Stimulated activated CD4-positive, alpha-beta T cell treated with anti-CD3 and anti-CD28 coated beads, Interleukin-15, amount 100 ng/mL, for 24 hours (primary cell): ENCODE data around the gene DERL2.

Experiments
- DNase-seq: peaks from one replicate; pipeline ENCODE4 v3.0.0-alpha.2; 2020

Gene DERL2

GRCh38 chr17:5500589-5501391 is 14.8 kb upstream of the DERL2 start:
- peak; percentile 83 for DNase-seq

DNA sequence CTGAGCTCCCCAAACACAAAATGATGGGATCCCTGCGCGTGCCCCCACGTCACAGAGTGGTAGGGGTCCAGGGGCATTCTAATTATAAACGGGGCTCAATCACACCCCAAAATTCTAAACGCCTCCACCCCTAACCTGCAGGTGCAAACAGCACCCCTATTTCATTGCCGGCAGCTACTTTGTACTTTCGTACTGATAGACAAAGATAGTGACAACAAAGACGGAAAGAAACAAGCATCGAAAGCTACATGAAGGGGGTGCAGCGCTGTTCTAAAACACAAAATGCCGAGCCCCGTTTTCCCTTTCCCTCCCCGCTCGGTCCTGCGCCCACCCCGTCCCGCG is 14.2 kb upstream of the DERL2 start:
- no peak for DNase-seq

GRCh38 chr17:5499476-5500231 is 13.7 kb upstream of the DERL2 start:
- no peak for DNase-seq

DNA sequence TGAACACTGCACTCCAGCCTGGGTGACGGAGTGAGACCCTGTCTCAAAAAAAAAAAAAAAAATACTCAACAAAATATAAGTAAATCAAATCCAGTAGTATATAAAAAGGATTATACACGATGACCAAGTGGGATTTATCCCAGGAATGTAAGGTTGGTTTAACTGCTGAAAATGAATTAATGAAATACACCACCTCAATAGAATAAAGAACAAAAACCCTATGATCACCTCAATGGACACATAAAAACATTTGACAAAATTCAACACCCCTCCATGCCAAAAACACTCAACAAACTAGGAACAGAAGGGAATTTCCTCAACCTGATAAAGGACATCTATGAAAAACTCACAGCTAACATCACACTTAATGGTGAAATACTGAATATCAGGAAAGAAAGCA is 7.0 kb upstream of the DERL2 start:
- DNase-seq = no peak

DNA sequence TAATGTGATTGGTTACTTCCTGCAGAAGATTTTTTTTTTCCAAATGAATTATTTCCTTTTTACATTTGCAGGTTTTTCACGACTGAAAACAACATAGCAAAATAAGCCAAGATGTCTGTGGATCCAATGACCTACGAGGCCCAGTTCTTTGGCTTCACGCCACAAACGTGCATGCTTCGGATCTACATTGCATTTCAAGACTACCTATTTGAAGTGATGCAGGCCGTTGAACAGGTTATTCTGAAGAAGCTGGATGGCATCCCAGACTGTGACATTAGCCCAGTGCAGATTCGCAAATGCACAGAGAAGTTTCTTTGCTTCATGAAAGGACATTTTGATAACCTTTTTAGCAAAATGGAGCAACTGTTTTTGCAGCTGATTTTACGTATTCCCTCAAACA is 2.8 kb upstream of the DERL2 start:
- no peak for DNase-seq

GRCh38 chr17:5486206-5487124 is 487 bp upstream of the DERL2 start, which contains the start of gene MIS12:
Gene MIS12 (plus strand): TSS chr17:5486566. CDS start chr17:5488863, 2,297 bp downstream.
- peak; percentile 98 for DNase-seq

- no peak for DNase-seq
These were observed 4.5 kb downstream of the DERL2 start for GRCh38 chr17:5481451-5481850.

DNA sequence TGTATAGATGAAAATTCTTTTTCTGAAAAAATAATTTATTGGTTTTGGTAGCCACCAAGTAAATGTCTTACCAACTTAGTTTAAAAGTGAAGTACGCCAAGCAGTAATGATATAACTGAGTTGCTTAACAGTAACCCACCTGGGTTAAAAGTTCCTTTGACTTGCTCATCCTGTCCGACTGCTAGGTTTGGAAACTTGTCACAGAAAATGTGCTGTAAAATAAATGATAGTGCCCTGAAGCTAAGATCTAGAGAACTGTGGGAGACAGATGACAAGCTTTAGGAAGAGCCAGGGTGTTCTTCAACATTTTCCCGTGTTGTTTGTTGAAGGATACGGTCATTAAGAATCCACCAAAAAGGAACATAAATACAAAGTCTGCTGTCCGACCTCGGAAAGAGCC is 5.0 kb downstream of the DERL2 start:
- no peak for DNase-seq

DNA sequence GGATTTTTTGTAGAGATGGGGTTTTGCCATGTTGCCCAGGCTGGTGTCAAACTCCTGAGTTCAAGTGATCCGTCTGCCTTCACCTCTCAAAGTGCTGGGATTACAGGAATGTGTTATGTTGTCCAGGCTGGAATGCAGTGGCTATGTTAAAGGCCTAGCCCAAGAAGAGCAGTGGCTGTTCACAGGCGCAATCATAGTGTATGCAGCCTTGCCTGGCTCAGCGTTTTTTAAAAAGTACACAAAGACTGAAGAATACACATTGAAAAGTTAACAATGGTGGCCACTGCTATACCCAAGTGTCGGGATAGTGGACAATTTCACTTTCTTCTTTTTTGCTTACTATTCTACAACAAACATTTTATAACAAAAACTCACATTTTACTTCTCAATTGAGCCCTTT is 7.0 kb downstream of the DERL2 start:
- no peak for DNase-seq

- no peak for DNase-seq
These were observed 12.1 kb downstream of the DERL2 start for GRCh38 chr17:5473906-5474305.

GRCh38 chr17:5472511-5472910 is 13.5 kb downstream of the DERL2 start:
- no peak for DNase-seq

- peak; percentile 36 for DNase-seq
These were observed 17.9 kb downstream of the DERL2 start for GRCh38 chr17:5468075-5468473.

GRCh38 chr17:5467416-5467815 is 18.6 kb downstream of the DERL2 start:
- DNase-seq = no peak

- DNase-seq = no peak
These were observed 19.7 kb downstream of the DERL2 start for GRCh38 chr17:5466295-5466694.

DNA sequence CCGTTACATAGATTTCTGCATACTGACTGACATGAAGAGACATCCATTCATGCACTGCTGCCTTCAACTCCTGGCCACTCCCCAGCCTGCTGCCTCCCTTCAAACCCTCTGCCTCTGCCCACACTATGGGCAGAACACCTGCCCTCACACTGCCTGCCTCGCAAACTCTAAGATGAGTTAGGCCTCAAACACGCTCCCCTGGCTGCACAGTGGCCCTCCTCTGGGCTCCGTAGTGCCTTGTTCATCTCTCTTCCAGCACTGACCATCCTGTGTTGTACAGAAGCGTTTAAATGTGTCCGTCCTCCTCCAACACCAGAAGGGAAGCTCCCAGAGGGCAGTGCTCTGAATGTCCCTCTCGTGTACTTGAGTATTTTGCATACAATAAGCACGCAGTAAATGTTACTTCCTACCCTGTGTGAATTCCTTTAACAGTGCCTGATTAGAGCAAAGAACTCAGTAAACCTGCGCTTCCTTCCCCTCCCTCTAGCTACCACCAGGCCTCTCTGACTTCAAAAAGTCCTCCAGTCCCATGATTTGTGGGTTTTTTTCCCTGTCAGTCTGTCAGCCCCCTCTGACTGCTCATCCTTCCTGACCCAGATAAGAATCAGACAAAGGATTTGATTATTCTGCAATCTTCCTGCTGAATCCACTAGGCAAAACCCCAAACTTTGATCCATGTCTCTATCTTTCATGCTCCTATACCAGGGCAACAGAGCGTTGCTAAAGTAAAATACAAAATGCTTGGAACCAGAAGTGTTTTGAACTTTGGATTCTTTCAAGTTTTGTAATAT is 21.1 kb downstream of the DERL2 start:
- DNase-seq = no peak

DNA sequence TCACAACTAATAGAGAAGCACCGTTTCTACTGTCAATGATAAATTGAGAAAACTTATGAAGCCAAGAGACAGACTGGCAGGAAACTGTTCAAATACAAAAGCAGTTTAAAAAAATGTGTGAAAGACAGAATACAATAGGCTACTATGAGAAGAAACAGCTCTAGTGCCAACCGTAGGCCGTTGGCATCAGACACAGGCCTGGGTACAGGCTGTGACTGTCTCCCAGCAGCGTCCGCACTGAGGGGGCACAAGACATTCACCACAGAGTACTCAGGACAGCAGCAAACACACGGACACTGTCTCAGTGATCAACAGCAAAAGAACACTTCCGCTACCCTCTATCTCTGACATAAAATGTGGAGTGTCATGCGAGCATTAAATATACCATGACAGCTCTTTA is 39.2 kb downstream of the DERL2 start:
- no peak for DNase-seq

GRCh38 chr17:5444209-5444608 is 41.8 kb downstream of the DERL2 start:
- DNase-seq = no peak

DNA sequence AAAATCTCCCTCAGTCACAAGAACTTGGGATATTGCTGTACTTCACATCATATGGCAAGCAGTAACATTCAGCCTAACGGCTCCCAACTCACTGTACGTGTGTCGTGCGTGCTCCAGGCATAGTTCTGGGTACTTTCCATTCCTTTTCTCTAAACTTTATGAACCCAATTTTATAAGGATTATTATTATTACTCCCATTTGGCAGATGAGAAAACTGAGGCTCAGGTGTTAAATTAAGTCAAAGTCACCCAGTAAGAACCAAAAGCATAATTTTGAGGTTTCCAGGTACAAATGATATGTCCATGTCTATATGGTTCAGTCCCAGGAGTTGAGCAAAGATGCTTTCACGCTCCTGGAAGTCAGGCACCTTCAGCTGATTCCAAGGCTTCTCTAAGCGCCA is 42.2 kb downstream of the DERL2 start:
- no peak for DNase-seq

GRCh38 chr17:5439446-5439764 is 46.6 kb downstream of the DERL2 start:
- DNase-seq = no peak

DNA sequence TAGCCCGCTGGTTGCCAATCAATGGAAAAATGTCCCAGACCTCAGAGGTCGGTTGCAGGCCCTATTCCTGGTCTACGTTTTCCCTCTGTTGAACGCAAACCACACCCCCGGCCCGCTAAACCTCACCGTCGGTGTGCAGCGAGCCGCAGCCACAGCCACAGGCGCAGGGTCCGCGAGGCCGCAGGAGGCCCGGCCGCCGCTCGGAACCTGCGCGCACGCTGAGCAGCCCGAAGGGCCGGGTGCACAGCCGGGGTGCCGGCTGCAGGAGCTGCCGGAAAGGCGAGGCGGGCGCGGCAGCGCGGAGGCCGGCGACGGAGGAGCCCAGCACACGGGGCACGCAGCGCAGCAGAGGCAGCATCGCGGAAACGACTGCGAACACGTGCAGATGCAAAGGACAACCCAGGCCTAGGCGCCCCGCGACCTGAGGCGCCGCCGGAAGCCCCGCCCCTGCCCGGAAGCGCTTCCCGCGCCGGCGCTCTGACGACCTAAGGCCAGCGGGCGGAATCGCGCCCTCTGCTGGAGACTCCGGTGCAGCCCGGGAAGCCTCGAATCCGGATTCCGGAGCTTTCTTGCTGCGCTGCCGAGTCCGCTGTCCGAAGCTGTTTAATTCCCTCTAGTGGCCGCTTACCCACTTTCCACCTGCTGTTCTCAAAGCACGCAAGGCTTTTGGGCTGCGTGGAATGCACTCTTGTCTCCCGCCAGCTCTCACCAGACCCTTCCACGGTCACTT is 47.1 kb downstream of the DERL2 start, which contains the start of gene C1QBP:
Gene C1QBP (minus strand): TSS at position 440 of the 730 bp plus-strand sequence. CDS start 82 bp downstream, at position 358.
- DNase-seq = peak; percentile 92

GRCh38 chr17:5437721-5438317 is 48.2 kb downstream of the DERL2 start:
- no peak for DNase-seq
